Uterus (tissue), 2 donors: ENCODE results near the gene CD46.

Source experiments
- POLR2A ChIP-seq, 2 donors: fragments of 450-650 bp; IDR thresholded peaks; one replicate each; pipeline ENCODE4 v1.6.1; 2016; ENCODE audit warnings: antibody characterized with exemption in 2 of 2, mild to moderate bottlenecking in 1 of 2, moderate library complexity in 1 of 2
- TF ChIP-seq, protein P1 (sequence below), 4 experiments: fragments of 200-600 bp in 2 of 4; fragments of 450-650 bp in 2 of 4; sonication (generic) in 2 of 4; IDR thresholded peaks; one replicate each; pipeline ENCODE4 v1.5.1; 2016 to 2019; ENCODE audit warnings: antibody characterized with exemption in 4 of 4, mild to moderate bottlenecking in 2 of 4, moderate library complexity in 1 of 4

DNA sequence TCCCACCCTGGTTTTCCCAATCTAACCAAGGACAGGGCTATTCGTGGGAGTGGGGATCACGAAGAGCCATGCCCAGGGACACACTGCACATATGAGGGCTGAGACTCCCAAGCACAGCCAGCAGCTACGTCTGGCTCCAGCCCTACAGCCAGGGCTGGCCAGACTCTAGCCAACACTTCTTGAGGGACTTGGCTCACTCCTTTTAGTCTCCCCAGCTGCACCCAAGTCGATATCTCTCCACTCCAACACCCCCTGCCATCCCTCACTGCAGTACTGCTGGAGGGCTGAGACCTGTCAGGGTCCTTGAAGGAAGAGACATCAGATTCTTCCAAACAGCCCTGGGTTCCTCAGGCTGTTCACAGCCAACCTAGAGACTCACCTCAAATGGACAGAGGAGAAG lies 62.6 kb downstream of the CD46 start:
- TF ChIP-seq, protein P1, sequence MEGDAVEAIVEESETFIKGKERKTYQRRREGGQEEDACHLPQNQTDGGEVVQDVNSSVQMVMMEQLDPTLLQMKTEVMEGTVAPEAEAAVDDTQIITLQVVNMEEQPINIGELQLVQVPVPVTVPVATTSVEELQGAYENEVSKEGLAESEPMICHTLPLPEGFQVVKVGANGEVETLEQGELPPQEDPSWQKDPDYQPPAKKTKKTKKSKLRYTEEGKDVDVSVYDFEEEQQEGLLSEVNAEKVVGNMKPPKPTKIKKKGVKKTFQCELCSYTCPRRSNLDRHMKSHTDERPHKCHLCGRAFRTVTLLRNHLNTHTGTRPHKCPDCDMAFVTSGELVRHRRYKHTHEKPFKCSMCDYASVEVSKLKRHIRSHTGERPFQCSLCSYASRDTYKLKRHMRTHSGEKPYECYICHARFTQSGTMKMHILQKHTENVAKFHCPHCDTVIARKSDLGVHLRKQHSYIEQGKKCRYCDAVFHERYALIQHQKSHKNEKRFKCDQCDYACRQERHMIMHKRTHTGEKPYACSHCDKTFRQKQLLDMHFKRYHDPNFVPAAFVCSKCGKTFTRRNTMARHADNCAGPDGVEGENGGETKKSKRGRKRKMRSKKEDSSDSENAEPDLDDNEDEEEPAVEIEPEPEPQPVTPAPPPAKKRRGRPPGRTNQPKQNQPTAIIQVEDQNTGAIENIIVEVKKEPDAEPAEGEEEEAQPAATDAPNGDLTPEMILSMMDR (IDR thresholded peaks at IDR 0.05), result no peak
- no peak for TF ChIP-seq POLR2A (IDR thresholded peaks at IDR 0.05)
